Keratinocyte (primary cell): ENCODE results near the gene LST1. TPM values are rescaled to one million over a fixed set of nuclear protein-coding genes. Genes with fewer than 3 reads are reported as not detected.

ENCODE experiments used
- DNase-seq: peaks from one replicate; pipeline ENCODE4 v3.0.0-alpha.2; 2011; ENCODE audit warnings: low read depth, missing footprints, low spot score
- FAIRE-seq: peaks from 2 replicates; lab custom pipeline; 2011; peaks lifted over from hg19 to GRCh38; lab: Jason Lieb, UNC
- H2AFZ ChIP-seq: 2 replicates; pipeline ENCODE4 v1.6.0; 2012; ENCODE audit warnings: low read length, control low read depth, inconsistent platforms; ENCODE audit not compliant: control insufficient read depth
- H3K27ac ChIP-seq: 2 replicates; pipeline ENCODE4 v1.5.1; 2011; ENCODE audit warnings: low read length; ENCODE audit not compliant: control insufficient read depth, insufficient read depth
- H3K27me3 ChIP-seq: 3 replicates; pipeline ENCODE4 v1.6.0; 2011; ENCODE audit warnings: low read length; ENCODE audit not compliant: control insufficient read depth, insufficient read depth; ENCODE audit errors: extremely low read depth
- H3K36me3 ChIP-seq, 2 experiments: 2 replicates in 1 of 2; 3 replicates in 1 of 2; pipeline ENCODE4 v1.5.1; 2011; ENCODE audit warnings: low read length in 2 of 2, mild to moderate bottlenecking in 1 of 2; ENCODE audit not compliant: control insufficient read depth in 2 of 2, insufficient read depth in 2 of 2; ENCODE audit errors: extremely low read depth in 1 of 2
- H3K4me1 ChIP-seq: 3 replicates; pipeline ENCODE4 v1.5.1; 2011; ENCODE audit warnings: low read length; ENCODE audit not compliant: control insufficient read depth, insufficient read depth; ENCODE audit errors: extremely low read depth
- H3K4me2 ChIP-seq: 3 replicates; pipeline ENCODE4 v1.6.0; 2011; ENCODE audit warnings: low read depth, low read length; ENCODE audit not compliant: control insufficient read depth, insufficient read depth; ENCODE audit errors: extremely low read depth
- H3K4me3 ChIP-seq, 3 experiments: fragments of 200-600 bp in 1 of 3; sonication (generic) in 1 of 3; 2 replicates in 2 of 3; 3 replicates in 1 of 3; pipeline ENCODE4 v1.5.1; 2011 to 2016; ENCODE audit warnings: low read length in 3 of 3, mild to moderate bottlenecking in 3 of 3, control low read depth in 2 of 3, inconsistent platforms in 1 of 3, low read depth in 1 of 3, mixed read lengths in 1 of 3, mixed run types in 1 of 3, moderate library complexity in 1 of 3; ENCODE audit not compliant: control insufficient read depth in 2 of 3, insufficient read depth in 2 of 3; ENCODE audit errors: extremely low read depth in 1 of 3
- H3K79me2 ChIP-seq: 2 replicates; pipeline ENCODE4 v1.6.0; 2012; ENCODE audit warnings: low read length; ENCODE audit not compliant: control insufficient read depth, insufficient read depth
- H3K9ac ChIP-seq: 3 replicates; pipeline ENCODE4 v1.6.0; 2011; ENCODE audit warnings: low read length; ENCODE audit not compliant: control insufficient read depth, insufficient read depth; ENCODE audit errors: extremely low read depth
- H3K9me1 ChIP-seq: 3 replicates; pipeline ENCODE4 v1.6.0; 2011; ENCODE audit warnings: low read length; ENCODE audit not compliant: control insufficient read depth, insufficient read depth; ENCODE audit errors: extremely low read depth
- H3K9me3 ChIP-seq: 2 replicates; pipeline ENCODE4 v1.5.1; 2012; ENCODE audit warnings: low read depth, low read length; ENCODE audit not compliant: control insufficient read depth
- H4K20me1 ChIP-seq: 3 replicates; pipeline ENCODE4 v1.6.0; 2011; ENCODE audit warnings: low read length; ENCODE audit not compliant: control insufficient read depth, insufficient read depth; ENCODE audit errors: extremely low read depth
- EZH2 ChIP-seq: IDR thresholded peaks from one replicate; pipeline ENCODE4 v1.6.1; 2012; ENCODE audit warnings: inconsistent platforms, mild to moderate bottlenecking, low read length, moderate library complexity
- dilution Hi-C: fragments of 300-500 bp; cut with MboI; formaldehyde crosslinking; loops from one replicate; pipeline ENCODE4 v1.7.0; 2020; ENCODE audit warnings: low sequenced_read_pairs; ENCODE audit not compliant: extremely low pct_ligation_motif_present
- polyA plus RNA-seq, 5 experiments: library from polyadenylated mRNA; depleted of rRNA in 3 of 5; stranded (reverse) in 3 of 5; stranded (forward) in 1 of 5; unstranded in 1 of 5; fragments of >200 nt; gene quantifications; 1 replicate in 1 of 5; 2 replicates in 3 of 5; 3 replicates in 1 of 5; pipeline versions ENCODE4 v1.2.1 to v1.2.3, GENCODE V29; 2011 to 2012; ENCODE audit warnings: missing spikeins in 2 of 5, low read depth in 1 of 5, low replicate concordance in 1 of 5
- TF ChIP-seq, protein P1 (sequence below), 3 experiments: IDR thresholded peaks in 1 of 3; conservative IDR thresholded peaks in 1 of 3; optimal IDR thresholded peaks in 1 of 3; 2 replicates in 2 of 3; 3 replicates in 1 of 3; pipeline versions ENCODE3 to v1.5.1; 2011; ENCODE audit warnings: low read length in 3 of 3, mild to moderate bottlenecking in 3 of 3, moderate library complexity in 2 of 3, control low read depth in 1 of 3, inconsistent platforms in 1 of 3; ENCODE audit not compliant: insufficient read depth in 2 of 3; ENCODE audit errors: extremely low read depth in 1 of 3

The LST1 gene
- polyA plus RNA-seq, 1 donor (not counting 4 experiments of a cell fraction or from before 2014, with no cell fraction given), result not detected

DNA sequence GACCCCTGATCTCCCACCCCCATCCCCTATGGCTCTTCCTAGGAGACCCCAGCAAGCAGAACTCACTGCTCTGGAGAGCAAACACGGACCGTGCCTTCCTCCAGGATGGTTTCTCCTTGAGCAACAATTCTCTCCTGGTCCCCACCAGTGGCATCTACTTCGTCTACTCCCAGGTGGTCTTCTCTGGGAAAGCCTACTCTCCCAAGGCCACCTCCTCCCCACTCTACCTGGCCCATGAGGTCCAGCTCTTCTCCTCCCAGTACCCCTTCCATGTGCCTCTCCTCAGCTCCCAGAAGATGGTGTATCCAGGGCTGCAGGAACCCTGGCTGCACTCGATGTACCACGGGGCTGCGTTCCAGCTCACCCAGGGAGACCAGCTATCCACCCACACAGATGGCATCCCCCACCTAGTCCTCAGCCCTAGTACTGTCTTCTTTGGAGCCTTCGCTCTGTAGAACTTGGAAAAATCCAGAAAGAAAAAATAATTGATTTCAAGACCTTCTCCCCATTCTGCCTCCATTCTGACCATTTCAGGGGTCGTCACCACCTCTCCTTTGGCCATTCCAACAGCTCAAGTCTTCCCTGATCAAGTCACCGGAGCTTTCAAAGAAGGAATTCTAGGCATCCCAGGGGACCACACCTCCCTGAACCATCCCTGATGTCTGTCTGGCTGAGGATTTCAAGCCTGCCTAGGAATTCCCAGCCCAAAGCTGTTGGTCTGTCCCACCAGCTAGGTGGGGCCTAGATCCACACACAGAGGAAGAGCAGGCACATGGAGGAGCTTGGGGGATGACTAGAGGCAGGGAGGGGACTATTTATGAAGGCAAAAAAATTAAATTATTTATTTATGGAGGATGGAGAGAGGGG lies 12.6 kb upstream of the LST1 start:
- Histone ChIP-seq H4K20me1 (no peaks in the 10 kb centered on the region), H3K27me3 (no peaks in the 10 kb centered on the region), H3K4me1 (peaks cover 15% of the 10 kb centered on the region), H3K9me3 (no peaks in the 10 kb centered on the region), H3K4me3 (no peak overlapping the region), H3K79me2 (no peaks in the 10 kb centered on the region), H3K27ac (no peak overlapping the region), H3K9me1 (no peaks in the 10 kb centered on the region), H3K9ac (no peak overlapping the region), H3K36me3 (no peaks in the 10 kb centered on the region), H2AFZ (no peak overlapping the region), H3K4me2 (no peak overlapping the region)
- TF ChIP-seq, protein P1, sequence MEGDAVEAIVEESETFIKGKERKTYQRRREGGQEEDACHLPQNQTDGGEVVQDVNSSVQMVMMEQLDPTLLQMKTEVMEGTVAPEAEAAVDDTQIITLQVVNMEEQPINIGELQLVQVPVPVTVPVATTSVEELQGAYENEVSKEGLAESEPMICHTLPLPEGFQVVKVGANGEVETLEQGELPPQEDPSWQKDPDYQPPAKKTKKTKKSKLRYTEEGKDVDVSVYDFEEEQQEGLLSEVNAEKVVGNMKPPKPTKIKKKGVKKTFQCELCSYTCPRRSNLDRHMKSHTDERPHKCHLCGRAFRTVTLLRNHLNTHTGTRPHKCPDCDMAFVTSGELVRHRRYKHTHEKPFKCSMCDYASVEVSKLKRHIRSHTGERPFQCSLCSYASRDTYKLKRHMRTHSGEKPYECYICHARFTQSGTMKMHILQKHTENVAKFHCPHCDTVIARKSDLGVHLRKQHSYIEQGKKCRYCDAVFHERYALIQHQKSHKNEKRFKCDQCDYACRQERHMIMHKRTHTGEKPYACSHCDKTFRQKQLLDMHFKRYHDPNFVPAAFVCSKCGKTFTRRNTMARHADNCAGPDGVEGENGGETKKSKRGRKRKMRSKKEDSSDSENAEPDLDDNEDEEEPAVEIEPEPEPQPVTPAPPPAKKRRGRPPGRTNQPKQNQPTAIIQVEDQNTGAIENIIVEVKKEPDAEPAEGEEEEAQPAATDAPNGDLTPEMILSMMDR (optimal IDR thresholded peaks at IDR 0.05 in 1 of 3, IDR thresholded peaks at IDR 0.05 in 1 of 3, conservative IDR thresholded peaks at IDR 0.05 in 1 of 3; ENCODE audit: extremely low read depth in 1 of 3, insufficient read depth in 2 of 3, low read length in 3 of 3), result no peak
- TF ChIP-seq EZH2, result no peak
- dilution Hi-C loops, result no loop called here
- FAIRE-seq (no peak), DNase-seq (no peak)

DNA sequence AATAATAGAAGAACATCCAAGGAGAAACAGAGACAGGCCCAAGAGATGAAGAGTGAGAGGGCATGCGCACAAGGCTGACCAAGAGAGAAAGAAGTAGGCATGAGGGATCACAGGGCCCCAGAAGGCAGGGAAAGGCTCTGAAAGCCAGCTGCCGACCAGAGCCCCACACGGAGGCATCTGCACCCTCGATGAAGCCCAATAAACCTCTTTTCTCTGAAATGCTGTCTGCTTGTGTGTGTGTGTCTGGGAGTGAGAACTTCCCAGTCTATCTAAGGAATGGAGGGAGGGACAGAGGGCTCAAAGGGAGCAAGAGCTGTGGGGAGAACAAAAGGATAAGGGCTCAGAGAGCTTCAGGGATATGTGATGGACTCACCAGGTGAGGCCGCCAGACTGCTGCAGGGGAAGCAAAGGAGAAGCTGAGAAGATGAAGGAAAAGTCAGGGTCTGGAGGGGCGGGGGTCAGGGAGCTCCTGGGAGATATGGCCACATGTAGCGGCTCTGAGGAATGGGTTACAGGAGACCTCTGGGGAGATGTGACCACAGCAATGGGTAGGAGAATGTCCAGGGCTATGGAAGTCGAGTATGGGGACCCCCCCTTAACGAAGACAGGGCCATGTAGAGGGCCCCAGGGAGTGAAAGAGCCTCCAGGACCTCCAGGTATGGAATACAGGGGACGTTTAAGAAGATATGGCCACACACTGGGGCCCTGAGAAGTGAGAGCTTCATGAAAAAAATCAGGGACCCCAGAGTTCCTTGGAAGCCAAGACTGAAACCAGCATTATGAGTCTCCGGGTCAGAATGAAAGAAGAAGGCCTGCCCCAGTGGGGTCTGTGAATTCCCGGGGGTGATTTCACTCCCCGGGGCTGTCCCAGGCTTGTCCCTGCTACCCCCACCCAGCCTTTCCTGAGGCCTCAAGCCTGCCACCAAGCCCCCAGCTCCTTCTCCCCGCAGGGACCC lies 11.7 kb upstream of the LST1 start:
- Histone ChIP-seq H3K4me1 (peaks cover 19% of the 10 kb centered on the region), H3K9ac (no peak overlapping the region), H3K9me1 (no peaks in the 10 kb centered on the region), H3K9me3 (no peaks in the 10 kb centered on the region), H3K36me3 (no peaks in the 10 kb centered on the region), H3K4me2 (no peak overlapping the region), H2AFZ (no peak overlapping the region), H4K20me1 (no peaks in the 10 kb centered on the region), H3K27ac (no peak overlapping the region), H3K27me3 (no peaks in the 10 kb centered on the region), H3K79me2 (no peaks in the 10 kb centered on the region), H3K4me3 (no peak overlapping the region)
- FAIRE-seq (no peak), DNase-seq (no peak)
- dilution Hi-C loops, result no loop called here
- TF ChIP-seq, protein P1 (optimal IDR thresholded peaks at IDR 0.05 in 1 of 3, IDR thresholded peaks at IDR 0.05 in 1 of 3, conservative IDR thresholded peaks at IDR 0.05 in 1 of 3; ENCODE audit: extremely low read depth in 1 of 3, insufficient read depth in 2 of 3, low read length in 3 of 3), result no peak
- TF ChIP-seq EZH2, result no peak
